Activated T-cell treated with anti-CD3 and anti-CD28 coated beads, Interleukin-2, amount 50 U/mL, for 72 hours (primary cell): ENCODE results near the gene KRT76. TPM values are rescaled to one million over a fixed set of nuclear protein-coding genes. Genes with fewer than 3 reads are reported as not detected.
A peak's percentile ranks its signal among the peaks of the same experiment; 100 is the strongest.

Source experiments
- ATAC-seq, 2 donors: fragments of 150-1000 bp; cut with Tn5 transposase; replicated peaks in 1 of 2; 2 replicates each; pipeline ENCODE4 v1.10.0; 2021; ENCODE audit warnings: moderate library complexity in 2 of 2, mild to moderate bottlenecking in 1 of 2
- DNase-seq, 2 donors: peaks; one replicate each; pipeline ENCODE4 v3.0.0; 2021 to 2022; ENCODE audit warnings: mixed read lengths in 1 of 2
- H3K27ac Mint-ChIP-seq: one replicate; pipeline ENCODE4 v1.8.0; 2022; ENCODE audit warnings: mild to moderate bottlenecking, moderate library complexity, mixed read lengths
- H3K27me3 Mint-ChIP-seq: one replicate; pipeline ENCODE4 v1.8.0; 2022; ENCODE audit warnings: low read depth, mixed read lengths
- H3K36me3 Mint-ChIP-seq, 2 donors: one replicate each; pipeline ENCODE4 v1.8.0; 2022; ENCODE audit warnings: mixed read lengths in 2 of 2, mild to moderate bottlenecking in 1 of 2; ENCODE audit not compliant: insufficient read depth in 2 of 2
- H3K4me1 Mint-ChIP-seq: one replicate; pipeline ENCODE4 v1.8.0; 2022; ENCODE audit warnings: low read depth, mixed read lengths
- H3K4me3 Mint-ChIP-seq, 2 donors: one replicate each; pipeline ENCODE4 v1.8.0; 2022; ENCODE audit warnings: mild to moderate bottlenecking in 2 of 2, mixed read lengths in 2 of 2, moderate library complexity in 2 of 2
- H3K9me3 Mint-ChIP-seq, 2 donors: one replicate each; pipeline ENCODE4 v1.8.0; 2022; ENCODE audit warnings: mixed read lengths in 2 of 2
- total RNA-seq, 2 donors: library from RNA; stranded (reverse); gene quantifications; one replicate each; pipeline ENCODE4 v1.2.3, GENCODE V29; 2022

KRT76 gene
- total RNA-seq, 2 donors from 2014 or later, result not detected

GRCh38 chr12:52789637-52790426, 12.7 kb upstream of the KRT76 start:
- H3K4me1 Mint-ChIP-seq, result peaks cover 41% of the 10 kb centered on the region

GRCh38 chr12:52788876-52789636, 11.9 kb upstream of the KRT76 start:
- ATAC-seq, result no peak
- H3K36me3 Mint-ChIP-seq, result no peaks in the 10 kb centered on the region
- no peak overlapping the region for H3K4me3 Mint-ChIP-seq
- peaks cover 33% of the 10 kb centered on the region for H3K4me1 Mint-ChIP-seq
- peaks cover 30% of the 10 kb centered on the region for H3K27me3 Mint-ChIP-seq
- DNase-seq, result no peak
- H3K27ac Mint-ChIP-seq, result no peak overlapping the region
- no peaks in the 10 kb centered on the region for H3K9me3 Mint-ChIP-seq

More at GRCh38 chr12:52789637-52790426, 12.7 kb upstream of the KRT76 start:
- ATAC-seq, result no peak
- Mint-ChIP-seq H3K27me3 (peaks cover 30% of the 10 kb centered on the region), H3K9me3 (no peaks in the 10 kb centered on the region), H3K4me3 (no peak overlapping the region), H3K27ac (no peak overlapping the region), H3K36me3 (no peaks in the 10 kb centered on the region)
- DNase-seq, result peak in 1 of 2 donors; percentile 5

DNA sequence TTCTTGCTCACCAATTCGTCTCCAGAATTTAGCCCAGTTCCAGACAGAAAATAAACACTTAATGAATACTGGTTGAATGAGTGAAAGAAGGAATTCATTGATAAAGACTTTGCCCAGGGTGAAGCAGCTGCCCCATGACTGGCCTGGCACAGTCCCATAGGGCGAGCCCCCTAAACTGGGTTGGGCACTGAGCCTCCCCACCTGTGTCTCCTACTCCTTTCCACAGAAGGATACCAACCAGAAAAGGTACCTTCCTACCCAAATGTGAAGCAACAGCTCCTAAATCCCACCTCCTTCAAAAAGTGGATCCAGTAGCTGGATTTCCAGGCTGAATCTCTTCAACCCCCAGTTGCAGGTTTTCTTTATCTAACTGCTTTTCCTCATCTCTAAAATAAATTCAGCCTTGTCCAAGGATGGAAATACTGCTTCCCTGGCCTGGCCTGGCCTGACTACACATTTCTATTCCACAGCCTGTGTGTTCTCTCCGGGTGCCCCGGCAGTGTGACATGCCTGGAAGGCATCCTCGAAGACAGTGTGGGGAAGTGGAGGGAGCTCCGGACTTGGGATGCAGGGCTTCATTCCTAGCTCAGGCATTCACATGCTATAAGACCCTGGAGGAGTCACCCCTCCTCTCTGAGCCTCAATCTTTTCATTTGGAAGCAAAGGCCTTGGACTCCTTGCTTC, 11.2 kb upstream of the KRT76 start:
- H3K4me3 Mint-ChIP-seq, result no peak overlapping the region
- no peak overlapping the region for H3K27ac Mint-ChIP-seq
- peaks cover 30% of the 10 kb centered on the region for H3K27me3 Mint-ChIP-seq
- DNase-seq (no peak), ATAC-seq (no peak)
- H3K9me3 Mint-ChIP-seq, result no peaks in the 10 kb centered on the region
- peaks cover 26% of the 10 kb centered on the region for H3K4me1 Mint-ChIP-seq
- no peaks in the 10 kb centered on the region for H3K36me3 Mint-ChIP-seq

GRCh38 chr12:52787324-52788191, 10.4 kb upstream of the KRT76 start:
- Mint-ChIP-seq H3K27me3 (peaks cover 30% of the 10 kb centered on the region), H3K9me3 (no peaks in the 10 kb centered on the region)

GRCh38 chr12:52784909-52785308, 7.8 kb upstream of the KRT76 start:
- no peaks in the 10 kb centered on the region for H3K9me3 Mint-ChIP-seq
- DNase-seq (no peak), ATAC-seq (no peak)
- no peak overlapping the region for H3K27ac Mint-ChIP-seq
- no peaks in the 10 kb centered on the region for H3K36me3 Mint-ChIP-seq
- no peaks in the 10 kb centered on the region for H3K4me1 Mint-ChIP-seq
- peaks cover 14% of the 10 kb centered on the region for H3K27me3 Mint-ChIP-seq
- H3K4me3 Mint-ChIP-seq, result no peak overlapping the region

More at GRCh38 chr12:52787324-52788191, 10.4 kb upstream of the KRT76 start:
- Mint-ChIP-seq H3K4me3 (no peak overlapping the region), H3K36me3 (no peaks in the 10 kb centered on the region), H3K4me1 (peaks cover 18% of the 10 kb centered on the region), H3K27ac (no peak overlapping the region)
- ATAC-seq, result no peak
- DNase-seq, result no peak

- DNase-seq (no peak), ATAC-seq (no peak)
- no peak overlapping the region for H3K27ac Mint-ChIP-seq
- H3K36me3 Mint-ChIP-seq, result no peaks in the 10 kb centered on the region
- H3K9me3 Mint-ChIP-seq, result no peaks in the 10 kb centered on the region
- H3K27me3 Mint-ChIP-seq, result peaks cover 4% of the 10 kb centered on the region
- H3K4me3 Mint-ChIP-seq, result no peak overlapping the region
- no peaks in the 10 kb centered on the region for H3K4me1 Mint-ChIP-seq
Measured at GRCh38 chr12:52783563-52784316, 6.6 kb upstream of the KRT76 start.

DNA sequence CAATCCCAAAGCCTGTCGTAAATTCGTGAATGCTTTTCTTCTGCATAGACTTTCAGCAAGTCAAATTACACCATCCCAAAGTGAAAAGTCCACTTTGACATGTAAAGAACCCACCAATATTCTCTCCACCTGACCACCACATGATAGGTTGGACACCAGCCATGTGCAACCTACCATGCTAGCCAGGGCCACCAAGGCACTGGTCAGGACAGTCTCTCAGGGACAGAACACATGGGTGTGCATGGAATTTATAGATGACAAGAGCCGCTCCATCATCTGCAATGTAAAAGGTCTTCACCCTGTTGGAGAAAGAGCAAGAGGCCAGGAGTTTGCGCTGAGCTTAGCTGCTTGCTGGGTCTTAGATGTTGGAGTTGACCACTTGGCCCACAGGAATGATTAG, 5.4 kb upstream of the KRT76 start:
- H3K4me3 Mint-ChIP-seq, result no peak overlapping the region
- DNase-seq, result no peak
- no peak overlapping the region for H3K27ac Mint-ChIP-seq
- peaks cover 7% of the 10 kb centered on the region for H3K27me3 Mint-ChIP-seq
- H3K9me3 Mint-ChIP-seq, result no peaks in the 10 kb centered on the region
- H3K36me3 Mint-ChIP-seq, result no peaks in the 10 kb centered on the region
- ATAC-seq, result no peak
- H3K4me1 Mint-ChIP-seq, result no peaks in the 10 kb centered on the region

- H3K27me3 Mint-ChIP-seq, result peaks cover 7% of the 10 kb centered on the region
- no peak overlapping the region for H3K4me3 Mint-ChIP-seq
- no peaks in the 10 kb centered on the region for H3K9me3 Mint-ChIP-seq
- DNase-seq (no peak), ATAC-seq (no peak)
- no peak overlapping the region for H3K27ac Mint-ChIP-seq
- no peaks in the 10 kb centered on the region for H3K4me1 Mint-ChIP-seq
- no peaks in the 10 kb centered on the region for H3K36me3 Mint-ChIP-seq
Measured at GRCh38 chr12:52781399-52782082, 4.4 kb upstream of the KRT76 start.

- DNase-seq (no peak), ATAC-seq (no peak)
- no peak overlapping the region for H3K4me3 Mint-ChIP-seq
- H3K9me3 Mint-ChIP-seq, result no peaks in the 10 kb centered on the region
- peaks cover 7% of the 10 kb centered on the region for H3K27me3 Mint-ChIP-seq
- no peaks in the 10 kb centered on the region for H3K36me3 Mint-ChIP-seq
- H3K4me1 Mint-ChIP-seq, result no peaks in the 10 kb centered on the region
- H3K27ac Mint-ChIP-seq, result no peak overlapping the region
Measured at GRCh38 chr12:52779914-52780313, 2.8 kb upstream of the KRT76 start.

DNA sequence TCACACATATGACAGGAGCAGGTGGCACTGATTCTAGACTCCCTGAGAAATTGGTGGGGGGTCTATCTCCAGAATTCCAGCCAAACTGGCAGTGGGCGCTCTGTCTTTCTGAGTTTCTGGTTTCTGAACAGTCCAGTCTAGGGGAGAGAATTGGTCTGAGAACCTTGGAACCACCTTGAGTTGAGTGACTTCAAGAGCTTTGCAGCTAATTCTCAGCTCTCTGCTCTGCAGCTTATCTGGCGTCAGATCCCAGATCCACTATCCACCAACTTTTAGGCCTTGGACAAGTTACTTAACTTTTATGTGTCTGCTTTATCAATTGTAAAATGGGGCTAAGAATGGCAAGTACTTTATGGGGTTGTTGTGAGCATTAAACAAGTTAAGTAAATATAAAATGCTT, 1.7 kb upstream of the KRT76 start:
- Mint-ChIP-seq H3K4me1 (no peaks in the 10 kb centered on the region), H3K27me3 (peaks cover 7% of the 10 kb centered on the region), H3K9me3 (no peaks in the 10 kb centered on the region), H3K27ac (no peak overlapping the region), H3K4me3 (no peak overlapping the region), H3K36me3 (no peaks in the 10 kb centered on the region)
- ATAC-seq (no peak), DNase-seq (no peak)

DNA sequence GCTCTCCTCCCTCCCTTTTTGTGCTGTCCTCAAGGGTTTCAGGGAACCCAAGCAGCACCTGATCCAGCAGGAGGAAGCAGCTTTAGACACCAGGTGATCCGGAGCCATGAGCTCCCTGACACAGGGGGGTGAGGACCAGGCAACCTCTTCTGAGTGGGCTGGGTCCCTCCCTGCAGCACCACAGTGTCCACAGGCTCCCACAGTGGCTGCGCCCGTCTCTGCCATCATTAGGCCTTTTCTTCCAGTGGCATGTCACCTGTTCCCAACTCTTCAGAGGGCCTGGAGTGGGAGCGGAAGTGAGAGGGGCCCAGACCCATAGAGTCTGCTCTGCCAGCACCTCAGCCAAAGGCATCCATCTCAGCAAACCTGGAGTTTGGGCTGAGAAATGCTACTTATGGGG, 421 bp upstream of the KRT76 start:
- Mint-ChIP-seq H3K9me3 (no peaks in the 10 kb centered on the region), H3K4me3 (no peak overlapping the region), H3K27ac (no peak overlapping the region), H3K36me3 (no peaks in the 10 kb centered on the region), H3K27me3 (peaks cover 7% of the 10 kb centered on the region), H3K4me1 (no peaks in the 10 kb centered on the region)
- no peak for ATAC-seq
- no peak for DNase-seq

DNA sequence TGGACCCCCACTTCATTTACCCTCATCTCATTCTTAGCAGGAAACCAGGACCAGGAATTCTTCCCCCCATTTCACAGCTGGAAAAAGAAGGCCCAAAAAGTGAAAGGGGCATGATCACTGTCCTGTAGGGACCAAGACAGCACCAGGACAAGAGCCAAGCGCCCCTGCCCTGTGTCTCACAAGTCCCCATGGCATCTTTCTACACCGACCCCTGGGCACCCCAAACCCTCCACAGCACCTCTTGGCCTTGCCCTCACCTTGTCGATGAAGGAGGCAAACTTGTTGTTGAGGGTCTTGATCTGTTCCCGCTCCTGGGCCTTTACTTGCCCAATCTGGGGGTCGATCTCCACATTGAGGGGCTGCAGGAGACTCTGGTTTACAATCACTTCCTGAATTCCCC, 710 bp downstream of the KRT76 start:
- peaks cover 7% of the 10 kb centered on the region for H3K27me3 Mint-ChIP-seq
- H3K36me3 Mint-ChIP-seq, result no peaks in the 10 kb centered on the region
- ATAC-seq, result no peak
- H3K27ac Mint-ChIP-seq, result no peak overlapping the region
- no peak for DNase-seq
- H3K4me1 Mint-ChIP-seq, result no peaks in the 10 kb centered on the region
- no peak overlapping the region for H3K4me3 Mint-ChIP-seq
- no peaks in the 10 kb centered on the region for H3K9me3 Mint-ChIP-seq
